Left cardiac atrium (tissue), 4 donors: ENCODE measurements around the gene EXPH5. TPM values are rescaled to one million over a fixed set of nuclear protein-coding genes. Genes with fewer than 3 reads are reported as not detected.
A peak's percentile ranks its signal among the peaks of the same experiment; 100 is the strongest.
"Not testable (repeated sequence)": the region's sequence is repeated elsewhere in the genome, so short reads cannot be mapped to it uniquely, and the experiment has no call there.

ENCODE experiments used
- ATAC-seq, 2 donors: fragments of 200-7000 bp; cut with Tn5 transposase; one replicate each; pipeline ENCODE4 v1.9.1; 2020; ENCODE audit warnings: mild to moderate bottlenecking in 2 of 2, moderate library complexity in 2 of 2
- DNase-seq: peaks from one replicate; pipeline ENCODE4 v3.0.0-alpha.2; 2020
- intact Hi-C, 2 donors: fragments of 100-400 bp; cut with DNase I; formaldehyde crosslinking; loops; one replicate each; pipeline versions ENCODE4 v1.14.1 to v1.15.1; 2022 to 2023
- total RNA-seq, 2 donors: library from RNA; stranded (reverse); fragmentation: NEBNext Ultra II Directional; extraction: Animal tissue kit (Norgen Biotek cat#: 25700); gene quantifications; one replicate each; pipeline ENCODE4 v1.2.1, GENCODE V29; 2021
- donor health status: DM: no; HTN: yes; CAD: no.
- donor health status: DM: no; HTN: yes; CAD: no; lungs with severe emphysema.
- donor health status: DM: yes; HTN: yes; CAD: no.
- donor health status: Dilated cardiomyopathy.

The EXPH5 gene
- total RNA-seq, 2 donors from 2014 or later, result 2.5 to 3.5 TPM

GRCh38 chr11:108608548-108608947 is 15.0 kb upstream of the EXPH5 start:
- no peak for ATAC-seq
- no peak for DNase-seq
- intact Hi-C loops, result no loop called here

DNA sequence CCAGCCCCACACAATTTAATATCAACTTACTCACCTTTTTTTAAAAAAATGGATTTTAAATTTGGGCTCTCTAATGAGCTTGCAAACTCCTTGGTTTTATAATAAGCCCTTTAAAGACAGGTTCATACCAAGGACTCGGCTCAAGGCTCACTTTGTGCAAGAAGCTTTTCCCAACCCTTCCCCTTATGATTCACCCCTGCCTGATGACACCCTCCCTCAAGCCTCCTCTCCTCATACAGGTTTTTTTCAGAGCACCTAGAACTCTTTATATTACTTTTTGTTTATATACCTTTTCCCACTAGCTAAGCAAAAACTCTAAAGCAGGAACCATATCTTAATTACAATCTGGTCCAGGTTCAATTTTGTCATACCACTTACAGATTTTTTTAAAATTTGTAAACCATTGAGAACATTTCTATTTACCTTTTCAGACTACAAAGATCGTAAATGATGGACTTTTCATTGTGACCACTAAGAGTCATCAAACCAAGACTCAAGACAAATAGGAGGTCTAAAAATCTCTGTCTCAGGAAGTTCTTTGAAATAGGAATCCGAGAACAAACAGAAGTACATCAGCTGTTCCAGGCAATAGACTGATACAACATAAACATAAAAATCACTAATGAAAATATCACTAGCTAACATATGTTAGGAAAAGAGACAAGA is 13.1 kb upstream of the EXPH5 start:
- DNase-seq (no peak), ATAC-seq (no peak)
- intact Hi-C loops, result no loop called here

DNA sequence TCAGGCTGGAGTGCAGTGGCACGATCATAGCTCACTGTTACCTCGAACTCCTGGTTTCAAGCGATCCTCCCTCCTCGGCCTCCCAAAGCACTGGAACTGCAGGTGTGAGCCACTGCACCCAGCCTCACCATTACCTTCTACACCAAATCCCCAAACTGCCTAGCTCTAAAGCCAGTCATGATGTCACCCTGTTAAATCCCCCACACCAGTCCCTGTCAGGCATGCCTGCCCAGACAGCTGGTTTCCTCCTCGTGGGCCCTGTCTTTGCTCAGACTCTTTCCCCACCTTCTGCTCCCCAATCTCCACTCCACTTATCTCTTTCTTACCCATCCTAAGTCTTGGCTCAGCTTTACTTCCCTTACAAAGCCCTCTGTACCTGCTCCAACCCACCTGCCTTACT is 12.5 kb upstream of the EXPH5 start:
- DNase-seq (no peak), ATAC-seq (no peak)
- intact Hi-C loops, result no loop called here

DNA sequence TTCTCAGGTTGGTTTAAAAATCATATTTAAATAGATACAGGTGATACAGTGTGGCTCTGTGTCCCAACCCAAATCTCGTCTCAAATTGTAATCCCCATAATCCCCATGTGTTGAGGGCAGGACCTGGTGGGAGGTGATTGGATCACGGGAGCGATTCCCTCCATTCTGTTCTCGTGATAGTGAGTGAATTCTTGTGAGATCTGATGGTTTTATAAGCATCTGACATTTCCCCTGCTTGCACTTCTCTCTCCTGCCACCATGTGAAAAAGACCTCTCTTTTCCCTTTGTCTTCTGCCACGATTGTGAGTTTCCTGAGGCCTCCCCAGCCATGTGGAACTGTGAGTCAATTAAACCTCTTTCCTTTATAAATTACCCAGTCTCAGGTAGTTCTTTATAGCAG is 9.2 kb upstream of the EXPH5 start:
- DNase-seq, intact Hi-C loops, ATAC-seq: not testable (repeated sequence)

- intact Hi-C loops, result no loop called here
- ATAC-seq, result no peak
- no peak for DNase-seq
Measured at GRCh38 chr11:108601150-108601549, 7.6 kb upstream of the EXPH5 start.

DNA sequence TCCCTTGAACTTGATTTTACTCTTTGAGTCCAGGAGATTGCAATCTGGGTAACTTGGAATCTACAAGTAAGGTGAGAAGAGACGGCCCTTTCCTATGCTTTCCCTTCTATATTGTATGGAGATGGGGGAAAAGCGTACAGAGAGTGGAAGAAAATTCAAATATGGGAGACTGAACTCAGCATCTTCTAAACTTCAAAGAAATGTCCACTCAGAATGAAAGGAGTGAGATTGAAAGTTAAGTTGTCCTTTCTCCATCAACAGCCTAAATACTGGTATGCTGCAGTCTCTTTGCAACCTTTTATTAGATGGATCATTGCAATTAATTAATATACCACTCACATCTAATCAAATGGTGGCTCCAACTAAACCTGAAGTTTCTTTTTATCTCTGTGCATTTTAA is 6.4 kb upstream of the EXPH5 start:
- intact Hi-C loops, result no loop called here
- no peak for DNase-seq
- no peak for ATAC-seq

DNA sequence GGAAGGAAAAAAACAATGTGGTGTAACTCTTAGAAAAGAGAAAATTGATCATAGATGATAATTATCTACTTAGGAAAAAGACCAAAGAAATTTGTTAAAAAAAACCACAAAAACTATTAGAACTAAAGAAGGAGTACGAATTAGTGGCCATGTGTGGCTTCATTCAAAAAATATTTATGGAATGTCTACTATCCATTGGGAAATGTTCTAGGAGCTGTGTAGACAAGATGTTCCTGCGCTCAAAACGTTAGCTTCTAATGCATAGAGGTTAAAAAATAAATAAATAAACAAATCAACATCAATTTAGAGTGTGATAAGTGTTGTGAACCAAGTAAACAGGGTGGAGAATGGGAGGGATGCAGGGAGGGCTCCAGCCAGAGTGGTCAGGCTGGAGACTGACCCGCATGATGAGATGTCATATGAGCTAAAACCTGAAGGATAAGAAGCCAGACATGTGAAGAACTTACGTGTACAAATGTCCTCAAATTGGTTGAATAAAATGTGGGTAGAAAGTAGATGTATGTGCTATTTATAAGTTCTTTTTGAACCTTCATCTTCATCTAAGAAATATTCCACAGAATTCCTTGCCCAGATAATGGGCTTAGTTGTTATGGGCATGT is 4.3 kb upstream of the EXPH5 start:
- intact Hi-C loops, result no loop called here
- no peak for DNase-seq

GRCh38 chr11:108596701-108597100 is 3.1 kb upstream of the EXPH5 start:
- no peak for ATAC-seq
- intact Hi-C loops, result no loop called here
- no peak for DNase-seq

More for the DNA sequence above, 4.3 kb upstream of the EXPH5 start:
- ATAC-seq, result no peak

DNA sequence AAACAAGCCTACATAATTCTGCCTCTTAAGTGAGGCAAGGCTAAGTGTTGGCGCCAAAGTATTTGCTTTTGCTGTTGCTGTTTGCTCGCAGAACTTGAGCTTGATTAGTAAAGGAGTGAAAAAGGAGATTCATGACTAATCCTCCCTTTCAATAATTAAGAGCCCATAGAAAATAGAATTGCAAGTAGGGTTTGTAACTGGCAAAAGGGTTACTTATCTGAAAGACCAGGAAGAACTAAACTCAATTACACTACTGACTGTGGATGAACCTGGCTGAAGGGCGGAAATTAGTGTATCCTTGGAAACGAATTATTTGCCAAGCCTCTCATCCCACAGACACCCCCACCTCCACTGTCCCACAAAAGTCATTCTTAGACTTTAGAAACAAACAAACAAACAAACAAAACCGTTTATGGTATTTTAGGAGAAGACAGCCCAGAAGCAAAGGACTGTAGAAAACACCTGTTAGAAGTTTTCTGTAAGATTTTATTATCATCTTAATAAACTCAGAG is 411 bp upstream of the EXPH5 start:
- no peak for ATAC-seq
- DNase-seq, result no peak
- intact Hi-C loops, result no loop called here

DNA sequence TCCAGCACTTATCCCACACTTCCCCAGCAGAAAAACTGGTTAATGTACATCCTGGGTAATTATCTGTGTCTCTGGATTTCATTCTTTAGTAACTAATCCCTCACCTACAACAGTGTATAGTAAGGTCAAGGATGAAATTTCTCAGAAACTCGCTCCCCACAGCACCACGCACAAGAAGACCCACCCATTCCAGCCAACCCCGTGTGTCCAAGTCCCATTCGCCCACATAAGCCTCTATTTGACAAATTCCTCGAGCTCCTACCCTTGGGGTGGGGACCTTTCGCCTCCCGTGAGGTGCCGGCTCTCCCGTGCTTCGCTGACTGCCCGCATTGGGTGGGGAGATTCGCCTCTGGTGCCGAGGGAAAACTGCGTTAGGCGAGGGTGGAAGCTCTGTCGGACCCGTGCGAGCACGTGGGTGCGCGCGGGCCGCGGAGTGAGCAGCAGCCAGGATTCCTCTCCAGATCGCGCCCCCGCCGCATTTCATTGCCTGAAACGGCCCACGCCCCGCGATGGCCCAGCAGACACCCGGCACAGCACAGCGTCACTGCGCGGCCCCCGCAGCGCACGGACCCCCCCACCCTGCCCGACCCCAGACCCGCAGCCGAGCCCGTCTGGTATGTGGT is 866 bp downstream of the EXPH5 start:
- ATAC-seq (peak; percentile 42 to 67), DNase-seq (peak; percentile 26)
- intact Hi-C loops, result no loop called here

DNA sequence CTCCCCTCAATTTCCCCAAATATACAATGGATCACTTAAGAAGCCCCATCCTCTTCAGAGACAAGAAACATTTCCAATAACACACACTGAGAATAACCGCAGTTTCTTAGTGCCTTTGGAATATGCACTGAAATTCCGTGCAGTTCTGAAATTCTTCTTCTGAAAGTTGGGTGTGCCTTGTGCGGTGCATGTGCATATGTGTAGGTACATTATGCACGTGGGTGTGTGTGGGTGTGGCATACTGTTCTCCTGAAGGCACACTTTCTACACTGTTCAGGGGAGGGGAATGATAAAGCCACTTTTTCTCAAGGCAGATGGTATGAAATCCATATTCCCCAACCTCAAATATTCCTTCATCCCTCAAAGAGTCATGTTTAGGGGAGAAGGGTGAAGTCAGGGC is 1.7 kb downstream of the EXPH5 start:
- ATAC-seq (no peak), DNase-seq (no peak)
- intact Hi-C loops, result no loop called here

- no peak for DNase-seq
- no peak for ATAC-seq
- intact Hi-C loops, result no loop called here
Measured at GRCh38 chr11:108589136-108589535, 4.4 kb downstream of the EXPH5 start.

GRCh38 chr11:108588287-108588686 is 5.3 kb downstream of the EXPH5 start:
- DNase-seq (no peak), ATAC-seq (no peak)
- intact Hi-C loops, result no loop called here

DNA sequence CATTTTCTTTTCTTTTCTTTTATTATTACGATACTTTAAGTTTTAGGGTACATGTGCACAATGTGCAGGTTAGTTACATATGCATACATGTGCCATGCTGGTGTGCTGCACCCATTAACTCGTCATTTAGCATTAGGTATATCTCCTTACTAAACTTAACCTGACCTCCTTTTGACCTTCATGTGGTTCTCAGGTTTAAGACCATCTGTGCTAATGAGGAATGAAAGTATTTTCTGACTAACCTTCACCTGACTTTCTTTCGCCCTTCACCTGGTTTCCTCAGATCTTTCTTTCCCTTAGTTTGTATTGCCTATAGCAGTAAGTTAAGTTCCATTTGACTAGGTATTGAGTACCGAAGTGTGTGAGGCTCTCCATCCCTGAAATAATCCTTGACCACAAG is 6.5 kb downstream of the EXPH5 start:
- no peak for ATAC-seq
- intact Hi-C loops, result no loop called here
- DNase-seq, result no peak

DNA sequence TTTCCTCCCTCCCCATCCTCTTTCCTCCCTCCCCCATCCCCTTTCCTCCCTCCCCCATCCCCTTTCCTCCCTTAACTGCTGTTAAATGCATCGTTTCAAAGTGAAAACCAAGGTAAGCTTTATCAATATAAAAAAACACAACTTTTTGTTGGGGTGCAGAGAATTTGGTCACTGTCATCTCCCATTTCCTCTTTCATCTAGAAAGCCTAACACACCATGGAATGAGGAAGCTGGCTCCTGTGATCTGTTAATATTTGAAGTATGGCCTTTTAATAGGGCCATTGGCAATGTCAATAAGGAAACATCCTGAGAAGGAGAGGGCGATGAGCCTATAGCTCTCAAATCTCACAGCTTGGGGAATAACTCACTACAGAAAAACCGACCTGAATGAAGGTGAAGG is 7.0 kb downstream of the EXPH5 start:
- ATAC-seq, result no peak
- intact Hi-C loops, result no loop called here
- no peak for DNase-seq

DNA sequence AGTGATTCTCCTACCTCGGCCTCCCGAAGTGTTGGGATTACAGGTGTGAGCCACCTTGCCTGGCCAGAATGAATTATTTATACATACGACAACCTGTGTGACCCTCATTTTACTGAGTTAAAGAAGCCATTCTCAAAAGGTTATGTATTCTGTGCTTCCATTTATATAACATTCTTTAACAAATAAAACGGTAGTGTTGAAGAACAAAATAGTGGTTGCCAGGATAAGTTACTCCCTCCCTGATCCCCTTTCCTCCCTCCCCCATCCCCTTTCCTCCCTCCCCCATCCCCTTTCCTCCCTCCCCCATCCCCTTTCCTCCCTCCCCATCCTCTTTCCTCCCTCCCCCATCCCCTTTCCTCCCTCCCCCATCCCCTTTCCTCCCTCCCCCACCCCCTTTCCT is 7.4 kb downstream of the EXPH5 start:
- DNase-seq, ATAC-seq, intact Hi-C loops: not testable (repeated sequence)

GRCh38 chr11:108584973-108585372 is 8.6 kb downstream of the EXPH5 start:
- DNase-seq (no peak), ATAC-seq (no peak)
- intact Hi-C loops, result no loop called here

- DNase-seq, result no peak
- intact Hi-C loops, result no loop called here
- ATAC-seq, result no peak
Measured at GRCh38 chr11:108580645-108581044, 12.9 kb downstream of the EXPH5 start.

DNA sequence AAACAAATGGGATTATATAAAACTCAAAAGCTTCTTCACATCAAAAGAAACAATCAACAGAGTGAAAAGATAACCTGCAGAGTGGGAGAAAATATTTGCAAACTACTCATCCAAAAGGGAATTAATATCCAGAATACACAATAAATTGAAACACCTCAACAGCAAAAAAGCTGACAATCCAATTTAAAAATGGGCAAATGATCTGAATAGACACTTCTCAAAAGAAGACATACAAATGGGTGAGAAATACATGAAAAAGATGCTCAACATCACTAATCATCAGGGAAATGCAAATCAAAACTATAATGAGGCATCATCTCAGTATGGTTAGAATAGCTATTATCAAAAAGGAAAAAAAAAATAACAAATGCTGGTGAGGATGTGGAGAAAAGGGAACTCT is 13.5 kb downstream of the EXPH5 start:
- DNase-seq (no peak), ATAC-seq (no peak)
- intact Hi-C loops, result no loop called here

GRCh38 chr11:108576523-108576922 is 17.0 kb downstream of the EXPH5 start:
- ATAC-seq (no peak), DNase-seq (no peak)
- intact Hi-C loops, result no loop called here

GRCh38 chr11:108574675-108575074 is 18.9 kb downstream of the EXPH5 start:
- ATAC-seq (no peak), DNase-seq (no peak)

More at GRCh38 chr11:108574675-108575074, 18.9 kb downstream of the EXPH5 start:
- intact Hi-C loops, result no loop called here
